ENCODE results near the gene GNB1L.
"Not testable (repeated sequence)": the region's sequence is repeated elsewhere in the genome, so short reads cannot be mapped to it uniquely, and the experiment has no call there.

GNB1L gene

DNA sequence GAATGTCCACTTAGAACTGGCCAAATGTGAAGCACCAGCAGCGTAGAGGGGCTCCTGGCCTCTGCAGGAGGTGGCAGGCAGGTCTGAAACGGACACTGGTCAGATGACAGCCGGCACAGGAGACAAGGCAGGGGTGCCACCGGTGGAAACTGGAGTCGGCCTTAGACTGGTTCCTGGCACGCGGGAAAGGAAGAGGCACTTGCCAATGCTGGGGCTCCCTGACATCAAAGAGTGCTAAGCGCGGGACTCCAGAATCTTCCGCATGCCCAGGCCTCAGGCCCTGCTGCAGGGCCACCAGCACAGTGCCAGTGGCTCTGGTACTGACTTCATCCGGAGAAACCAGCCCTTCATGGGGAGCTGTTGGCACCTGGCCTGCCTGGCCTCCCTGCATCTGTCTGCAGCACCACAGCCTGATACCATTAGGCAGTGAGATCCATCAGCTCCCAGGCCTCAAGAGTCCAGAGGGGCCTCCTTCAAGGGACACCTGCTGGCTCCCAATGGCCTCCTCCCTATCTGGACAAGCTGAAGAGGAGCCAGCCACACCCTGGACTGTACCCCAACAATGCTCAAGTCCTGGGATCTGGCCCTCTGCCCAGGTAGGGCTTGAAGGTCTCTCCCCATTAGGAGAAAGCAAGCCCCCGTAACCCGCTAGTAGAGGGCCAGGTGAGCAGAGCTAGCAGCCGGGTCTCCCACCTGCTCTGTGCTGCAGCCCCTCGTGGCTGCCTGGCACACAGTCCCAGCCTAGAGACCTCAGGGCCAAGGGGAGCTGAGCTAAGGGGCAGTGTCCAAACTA is 29.7 kb upstream of the GNB1L start:
- peaks cover 34% of the 10 kb centered on the region for H3K4me1 Mint-ChIP-seq (ENCODE audit: low read depth)
- no peaks in the 10 kb centered on the region for H3K9me3 Mint-ChIP-seq
- no peak overlapping the region for H3K27ac Mint-ChIP-seq
- no peaks in the 10 kb centered on the region for H3K27me3 Mint-ChIP-seq
- H3K36me3 Mint-ChIP-seq (ENCODE audit: low read depth), result peaks cover 4% of the 10 kb centered on the region
- no peak for DNase-seq
- no peak overlapping the region for H3K4me3 Mint-ChIP-seq

- not testable (repeated sequence) for H3K4me3 Mint-ChIP-seq; H3K27me3 Mint-ChIP-seq; H3K9me3 Mint-ChIP-seq; DNase-seq; H3K36me3 Mint-ChIP-seq (ENCODE audit: low read depth); H3K27ac Mint-ChIP-seq
- peaks cover 34% of the 10 kb centered on the region for H3K4me1 Mint-ChIP-seq (ENCODE audit: low read depth)
Measured at GRCh38 chr22:19883446-19883845, 28.8 kb upstream of the GNB1L start.

DNA sequence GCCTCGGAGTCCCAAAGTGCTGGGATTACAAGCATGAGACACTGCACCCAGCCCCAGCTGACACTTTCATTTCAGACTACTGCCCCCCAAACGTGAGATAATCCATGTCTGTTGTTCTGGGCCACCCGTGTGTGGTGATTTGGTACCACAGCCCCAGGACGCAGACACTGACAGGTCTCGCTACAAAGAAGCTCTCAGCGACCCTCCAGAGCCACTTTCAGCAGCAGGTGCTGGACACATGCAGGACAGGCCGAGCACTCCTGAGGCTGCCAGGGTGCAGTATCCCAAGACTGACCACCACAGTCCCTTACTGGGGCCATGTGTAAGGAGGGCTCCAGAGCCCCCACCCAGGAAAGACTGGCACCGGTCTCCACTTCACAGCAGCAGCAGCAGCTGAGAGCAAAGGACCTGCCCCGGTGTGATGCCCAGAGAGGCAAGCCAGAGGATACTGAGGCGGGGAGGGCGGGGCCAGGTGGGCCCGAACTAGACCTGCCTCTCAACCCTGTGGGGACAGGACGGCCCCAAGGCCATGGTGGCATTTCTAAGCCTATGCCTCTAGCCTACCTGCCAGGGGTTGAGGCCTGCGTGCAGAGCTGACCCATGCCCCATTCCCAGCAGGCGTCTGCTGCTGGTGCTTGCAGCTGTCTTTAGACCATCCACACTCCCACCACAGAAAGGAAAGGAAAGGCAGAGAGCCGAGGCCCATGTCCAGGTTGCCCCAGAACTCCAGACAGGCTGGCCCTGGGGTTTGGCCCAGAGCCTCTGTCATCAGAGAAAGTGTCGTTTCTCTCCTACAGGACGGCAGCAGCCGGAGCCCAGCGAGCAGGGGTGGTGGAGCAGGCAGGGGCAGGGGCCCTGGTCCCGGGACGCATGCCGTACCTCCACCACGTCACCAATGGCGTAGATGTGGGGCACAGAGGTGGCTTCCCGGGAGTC is 28.0 kb upstream of the GNB1L start:
- Mint-ChIP-seq H3K36me3 (ENCODE audit: low read depth) (peaks cover 4% of the 10 kb centered on the region), H3K27me3 (no peaks in the 10 kb centered on the region), H3K9me3 (no peaks in the 10 kb centered on the region), H3K4me3 (no peak overlapping the region), H3K27ac (no peak overlapping the region), H3K4me1 (ENCODE audit: low read depth) (peaks cover 26% of the 10 kb centered on the region)
- DNase-seq, result peak; percentile 26

DNA sequence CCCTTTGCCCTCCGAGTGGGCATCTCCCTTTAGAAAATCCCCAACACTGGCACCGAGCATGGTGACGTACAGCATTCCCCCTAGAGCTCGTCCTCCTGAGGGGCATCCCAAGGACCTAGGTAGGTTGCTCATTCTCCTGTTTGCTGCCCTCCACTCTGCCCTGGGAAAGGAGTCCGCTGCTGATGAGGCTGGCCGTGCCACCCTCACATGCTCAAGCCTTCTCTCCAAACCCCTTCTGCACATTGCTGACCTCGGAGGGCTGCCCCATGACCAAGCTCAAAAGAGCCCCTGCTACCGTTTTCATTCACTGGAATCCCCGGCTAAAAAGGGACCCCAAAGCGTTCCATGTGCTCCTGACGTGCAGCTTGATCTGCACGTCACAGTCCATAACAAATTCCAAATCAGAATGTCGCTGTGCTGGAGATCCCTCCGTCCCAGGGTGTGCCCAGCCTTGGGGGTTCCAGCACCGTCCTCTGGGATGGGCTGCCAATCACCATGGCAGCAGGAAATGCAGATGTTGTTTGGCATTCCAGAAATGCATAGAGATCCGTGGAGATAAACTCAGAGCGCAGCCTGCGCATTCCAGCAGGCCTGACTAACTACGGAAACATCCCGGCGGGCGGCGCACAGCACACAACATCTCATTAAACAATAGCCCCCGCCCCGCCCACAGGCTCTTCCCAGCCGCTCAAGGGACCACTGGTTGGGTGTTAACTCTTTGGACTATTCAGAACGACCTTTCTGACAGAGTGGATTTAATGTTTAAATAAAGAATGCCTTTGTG is 26.3 kb upstream of the GNB1L start:
- Mint-ChIP-seq H3K36me3 (ENCODE audit: low read depth) (no peaks in the 10 kb centered on the region), H3K4me3 (no peak overlapping the region)

GRCh38 chr22:19879992-19880785 is 25.5 kb upstream of the GNB1L start:
- H3K4me1 Mint-ChIP-seq (ENCODE audit: low read depth), result peaks cover 2% of the 10 kb centered on the region
- H3K9me3 Mint-ChIP-seq, result no peaks in the 10 kb centered on the region
- H3K27ac Mint-ChIP-seq, result no peak overlapping the region
- peak; percentile 22 for DNase-seq
- no peaks in the 10 kb centered on the region for H3K36me3 Mint-ChIP-seq (ENCODE audit: low read depth)
- H3K27me3 Mint-ChIP-seq, result no peaks in the 10 kb centered on the region
- no peak overlapping the region for H3K4me3 Mint-ChIP-seq

More for the DNA sequence above, 26.3 kb upstream of the GNB1L start:
- Mint-ChIP-seq H3K9me3 (no peaks in the 10 kb centered on the region), H3K27me3 (no peaks in the 10 kb centered on the region), H3K4me1 (ENCODE audit: low read depth) (peaks cover 9% of the 10 kb centered on the region), H3K27ac (no peak overlapping the region)
- DNase-seq, result peak; percentile 17

- H3K27me3 Mint-ChIP-seq, result no peaks in the 10 kb centered on the region
- no peak overlapping the region for H3K4me3 Mint-ChIP-seq
- H3K27ac Mint-ChIP-seq, result no peak overlapping the region
- peaks cover 3% of the 10 kb centered on the region for H3K4me1 Mint-ChIP-seq (ENCODE audit: low read depth)
- H3K36me3 Mint-ChIP-seq (ENCODE audit: low read depth), result no peaks in the 10 kb centered on the region
- DNase-seq, result peak; percentile 12
- no peaks in the 10 kb centered on the region for H3K9me3 Mint-ChIP-seq
Measured at GRCh38 chr22:19879643-19879991, 24.9 kb upstream of the GNB1L start.

GRCh38 chr22:19879246-19879570 is 24.5 kb upstream of the GNB1L start:
- Mint-ChIP-seq H3K4me3 (no peak overlapping the region), H3K27ac (no peak overlapping the region), H3K4me1 (ENCODE audit: low read depth) (peaks cover 7% of the 10 kb centered on the region), H3K9me3 (no peaks in the 10 kb centered on the region), H3K27me3 (no peaks in the 10 kb centered on the region), H3K36me3 (ENCODE audit: low read depth) (no peaks in the 10 kb centered on the region)
- peak; percentile 9 for DNase-seq

- Mint-ChIP-seq H3K4me1 (ENCODE audit: low read depth) (peaks cover 11% of the 10 kb centered on the region), H3K27me3 (no peaks in the 10 kb centered on the region), H3K27ac (no peak overlapping the region), H3K36me3 (ENCODE audit: low read depth) (no peaks in the 10 kb centered on the region), H3K9me3 (no peaks in the 10 kb centered on the region), H3K4me3 (no peak overlapping the region)
- peak; percentile 22 for DNase-seq
Measured at GRCh38 chr22:19878461-19879245, 24.0 kb upstream of the GNB1L start.

DNA sequence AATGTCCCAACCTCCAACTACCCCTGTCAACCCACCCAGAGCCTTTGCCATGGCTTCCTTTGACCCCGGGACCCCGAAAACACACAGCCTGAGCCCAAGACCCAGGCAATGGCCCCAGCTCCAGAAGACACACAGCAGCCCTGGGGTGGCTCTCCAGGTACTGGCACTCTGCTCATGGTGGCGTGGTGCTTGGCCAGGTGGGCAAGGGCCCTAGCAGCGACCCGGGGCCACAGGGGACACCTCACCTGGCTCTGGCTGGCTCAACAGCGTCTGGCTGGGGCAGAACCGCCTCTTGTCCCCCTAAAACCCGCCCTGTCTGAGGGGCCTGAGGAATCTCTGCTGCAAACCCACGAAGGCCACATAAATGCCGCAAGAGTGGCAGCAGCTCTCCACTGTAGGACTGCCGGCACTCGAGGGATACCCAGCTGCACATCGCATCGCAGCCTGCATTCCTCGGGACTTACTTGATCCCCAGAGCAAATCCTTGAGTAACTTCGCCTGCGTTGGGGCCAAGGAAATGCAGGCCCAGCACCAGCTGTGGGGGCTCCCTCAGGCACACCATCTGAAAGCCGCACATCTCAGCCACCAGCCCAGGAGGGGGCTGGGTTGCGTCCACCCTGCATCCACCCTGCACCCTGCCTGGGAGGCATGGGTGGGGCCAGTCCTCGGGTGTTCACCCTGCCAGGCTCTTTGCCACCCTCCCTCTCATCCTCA is 23.1 kb upstream of the GNB1L start:
- Mint-ChIP-seq H3K4me3 (no peak overlapping the region), H3K9me3 (no peaks in the 10 kb centered on the region), H3K36me3 (ENCODE audit: low read depth) (no peaks in the 10 kb centered on the region), H3K4me1 (ENCODE audit: low read depth) (peaks cover 13% of the 10 kb centered on the region), H3K27ac (no peak overlapping the region), H3K27me3 (no peaks in the 10 kb centered on the region)
- DNase-seq, result peak; percentile 15

DNA sequence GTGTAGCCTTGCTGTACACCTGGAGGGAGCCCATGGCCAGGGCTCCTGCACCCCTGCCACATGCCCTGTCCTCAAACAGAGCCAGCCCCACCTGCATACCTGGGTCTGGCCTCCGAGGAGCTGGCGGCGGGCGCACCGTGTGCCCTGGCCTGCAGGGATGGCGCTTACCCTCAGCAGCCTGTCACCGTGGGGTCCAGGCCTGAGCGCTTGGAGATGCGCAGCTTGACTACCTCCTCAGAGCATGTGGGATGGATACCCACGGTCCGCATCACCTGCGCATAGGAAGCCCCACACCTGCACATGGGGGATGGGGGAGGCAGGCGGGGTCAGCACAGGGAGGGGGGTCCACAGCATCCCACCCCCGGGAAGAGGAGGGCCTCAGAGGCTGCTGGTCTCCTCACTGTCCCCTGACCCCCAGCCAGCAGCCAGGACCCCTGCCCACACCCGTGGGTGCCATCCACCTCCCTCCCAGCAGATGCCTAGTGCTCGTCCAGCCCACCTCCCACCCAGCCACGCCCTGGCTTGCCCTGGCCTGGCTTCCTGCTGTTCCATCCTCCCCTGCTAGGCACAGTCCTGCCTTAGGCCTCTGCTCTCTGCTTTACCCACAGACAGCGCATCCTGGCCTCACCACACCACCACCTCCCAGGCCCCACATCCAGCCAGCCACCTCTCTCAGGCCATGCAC is 22.4 kb upstream of the GNB1L start:
- Mint-ChIP-seq H3K27me3 (no peaks in the 10 kb centered on the region), H3K27ac (no peak overlapping the region), H3K4me3 (no peak overlapping the region), H3K4me1 (ENCODE audit: low read depth) (peaks cover 13% of the 10 kb centered on the region), H3K9me3 (no peaks in the 10 kb centered on the region), H3K36me3 (ENCODE audit: low read depth) (no peaks in the 10 kb centered on the region)
- DNase-seq, result peak; percentile 20

DNA sequence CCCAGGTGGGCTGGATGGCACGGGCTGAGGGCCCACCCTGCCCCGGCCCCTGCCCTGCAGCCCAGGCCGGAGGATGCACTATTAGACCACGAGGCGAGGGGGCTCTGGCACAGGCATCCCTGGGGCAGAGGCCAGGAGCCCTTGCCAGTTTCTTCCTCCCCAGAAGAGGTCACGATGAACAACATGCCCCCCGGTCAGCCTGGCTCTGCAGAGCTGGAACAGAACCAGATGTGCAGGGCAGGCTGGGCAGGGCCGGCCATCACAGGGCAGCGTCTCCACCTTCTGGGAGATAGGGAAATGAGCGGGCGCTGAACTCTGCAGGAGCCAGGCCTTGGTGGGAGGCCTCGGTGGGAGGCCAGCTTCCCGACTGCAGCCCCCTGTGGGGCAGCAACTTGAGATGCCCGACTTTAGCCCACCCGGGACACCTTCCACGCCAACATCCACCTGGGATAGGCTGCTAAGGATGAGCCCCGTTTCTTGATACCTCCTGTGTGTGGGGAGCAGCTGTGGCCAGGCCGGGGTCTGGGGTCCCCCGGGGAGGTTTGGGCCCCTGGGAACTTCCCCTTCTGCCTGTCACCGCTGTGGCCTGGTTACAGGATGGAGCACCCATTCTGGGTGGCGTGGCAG is 21.8 kb upstream of the GNB1L start:
- Mint-ChIP-seq H3K36me3 (ENCODE audit: low read depth) (no peaks in the 10 kb centered on the region), H3K4me1 (ENCODE audit: low read depth) (peaks cover 13% of the 10 kb centered on the region)
- peak; percentile 25 for DNase-seq

More for the DNA sequence above, 21.8 kb upstream of the GNB1L start:
- no peaks in the 10 kb centered on the region for H3K9me3 Mint-ChIP-seq
- H3K4me3 Mint-ChIP-seq, result no peak overlapping the region
- no peak overlapping the region for H3K27ac Mint-ChIP-seq
- no peaks in the 10 kb centered on the region for H3K27me3 Mint-ChIP-seq

Measured in activated T-cell treated with anti-CD3 and anti-CD28 coated beads, Interleukin-2, amount 50 U/mL, for 24 hours (primary cell).